ENCODE measurements around the gene WSB2.
A peak's percentile ranks its signal among the peaks of the same experiment; 100 is the strongest.
"Not testable (repeated sequence)": the region's sequence is repeated elsewhere in the genome, so short reads cannot be mapped to it uniquely, and the experiment has no call there.

The WSB2 gene

DNA sequence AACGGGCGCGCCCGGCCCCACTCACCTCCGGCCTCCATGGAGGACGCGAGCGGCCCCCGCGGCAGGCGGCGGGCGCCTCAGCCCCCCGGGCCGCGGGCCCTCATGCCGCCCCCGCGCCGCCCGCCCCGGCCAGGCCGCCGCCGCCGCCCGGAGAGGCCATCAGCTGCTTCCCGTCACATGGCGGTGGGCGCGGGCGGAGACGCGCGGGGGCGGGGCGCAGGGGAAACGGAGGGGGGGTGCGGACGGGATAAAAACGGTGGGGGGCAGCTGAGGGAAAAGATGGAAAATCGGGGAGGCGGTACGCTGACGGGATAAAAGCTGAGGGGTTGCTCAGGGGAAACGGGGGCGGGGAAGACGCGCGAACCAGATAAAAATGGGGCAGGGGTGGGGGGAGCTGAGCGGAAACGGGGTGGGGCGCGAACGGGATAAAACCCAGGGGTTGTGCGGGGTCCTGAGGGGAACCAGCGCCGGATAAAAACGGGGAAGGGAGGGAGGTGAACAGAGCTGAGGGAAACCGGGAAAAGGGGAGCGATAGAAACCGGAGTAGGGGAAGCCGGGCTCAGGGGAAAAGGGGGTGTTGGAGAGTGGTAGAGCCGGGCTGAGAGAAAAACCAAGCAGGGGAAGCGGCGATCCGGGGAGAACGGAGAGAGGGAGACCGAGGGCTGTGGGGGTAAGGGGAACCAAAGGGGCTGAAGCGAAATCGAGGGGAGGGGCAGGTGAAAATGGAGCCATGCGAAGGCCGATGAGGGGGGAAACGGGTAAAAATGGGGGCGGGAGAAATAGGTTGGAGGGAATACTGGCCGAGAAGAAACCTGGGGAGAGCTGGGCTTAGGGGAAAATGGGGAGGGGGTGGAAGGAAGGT, at the start of gene WSB2:
TSS of gene WSB2 (minus strand) at position 169 of the 862 bp plus-strand sequence. CDS start at position 38, 131 bp downstream.
- peak; percentile 46 for DNase-seq

DNA sequence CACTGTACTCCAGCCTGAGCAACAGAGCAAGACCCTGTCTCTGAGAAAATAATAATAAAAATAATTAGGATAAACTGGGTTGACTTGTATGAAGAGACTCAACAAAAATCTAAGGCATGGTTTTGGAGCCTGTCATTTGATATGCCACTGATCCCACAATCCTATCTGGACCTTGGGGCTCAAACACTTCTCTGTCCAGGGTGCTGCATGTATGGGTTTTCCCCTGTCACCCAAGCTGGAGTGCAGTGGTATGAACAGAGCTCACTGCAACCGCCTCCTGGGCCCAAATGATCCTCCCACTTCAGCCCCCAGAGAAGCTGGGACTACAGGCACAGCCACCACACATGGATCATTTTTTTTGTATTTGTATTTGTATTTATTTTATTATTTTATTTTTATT, 48.1 kb upstream of the WSB2 start:
- DNase-seq = no peak

DNA sequence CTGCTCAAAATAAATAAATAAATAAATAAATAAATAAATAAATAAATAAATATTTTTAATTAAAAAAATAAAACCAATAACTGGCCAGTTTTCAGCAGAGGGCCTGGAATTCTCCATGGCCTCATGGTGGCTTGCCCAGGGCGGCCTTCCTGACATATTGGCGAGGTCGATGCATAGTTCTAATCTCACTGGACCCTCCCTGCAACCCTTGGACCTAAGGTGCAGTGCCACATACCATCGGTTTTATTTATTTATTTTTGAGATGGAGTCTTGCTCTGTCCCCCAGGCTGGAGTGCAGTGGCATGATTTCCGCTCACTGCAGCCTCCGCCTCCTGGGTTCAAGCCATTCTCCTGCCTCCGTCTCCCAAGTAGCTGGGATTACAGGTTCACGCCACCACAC, 46.7 kb upstream of the WSB2 start:
- no peak for DNase-seq

DNA sequence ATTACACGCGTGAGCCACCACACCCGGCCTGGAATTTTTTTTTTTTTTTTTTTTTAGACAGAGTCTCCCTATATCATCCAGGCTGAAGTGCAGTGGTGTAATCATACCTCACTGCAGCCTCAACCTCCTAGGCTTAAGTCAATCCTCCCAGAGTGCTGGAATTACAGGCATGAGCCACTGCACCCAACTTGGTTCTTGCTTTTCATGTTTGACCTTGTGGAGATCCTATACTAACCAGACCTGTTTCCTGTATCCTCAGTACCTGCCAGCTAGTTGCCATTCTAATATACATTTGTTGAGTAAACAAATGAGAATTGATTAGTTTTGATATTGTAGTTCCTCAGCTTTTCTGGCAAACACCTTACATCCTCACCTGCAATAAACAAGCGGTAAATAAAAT, 46.0 kb upstream of the WSB2 start:
- no peak for DNase-seq

DNA sequence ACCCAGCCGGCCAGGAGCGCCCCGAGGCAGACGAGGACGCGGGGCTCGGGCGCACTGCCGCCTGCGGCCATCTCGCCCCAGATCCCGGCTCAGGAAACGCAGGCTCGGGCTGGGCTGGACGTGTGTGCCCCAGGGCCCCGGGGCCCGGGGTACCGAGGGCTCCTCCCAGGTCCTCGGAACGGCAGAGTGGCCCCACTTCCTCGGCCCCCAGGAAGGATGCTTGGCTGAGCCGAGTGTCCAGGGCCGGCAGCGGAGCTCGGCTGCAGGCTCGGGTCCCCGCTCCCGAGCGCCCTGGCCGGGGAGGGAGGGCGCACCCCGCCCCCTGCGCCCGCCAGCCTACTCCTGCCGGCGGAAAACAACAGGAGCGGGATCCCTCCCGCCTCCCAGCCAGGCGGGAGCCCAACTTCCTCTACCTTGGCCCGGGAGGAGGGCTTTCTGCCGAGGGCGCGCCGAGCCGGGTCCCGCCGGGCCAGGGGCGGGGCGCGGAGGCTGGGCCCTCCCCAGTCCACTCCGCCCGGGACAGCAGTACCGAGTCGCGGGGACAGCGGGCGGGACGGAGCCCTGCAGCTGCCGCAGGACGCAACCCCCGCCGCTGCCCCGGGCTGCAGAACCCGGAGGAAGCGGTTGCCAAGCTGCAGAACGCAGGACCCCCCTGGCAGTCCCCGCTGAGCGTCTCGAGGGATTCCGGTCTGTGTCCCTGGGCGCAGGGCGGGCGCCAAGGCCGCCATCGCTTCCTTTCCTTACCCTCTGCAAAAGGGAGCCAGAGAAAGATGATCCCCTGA, 42.8 kb upstream of the WSB2 start, which contains the start of gene VSIG10:
TSS of gene VSIG10 (minus strand) at position 411 of the 782 bp plus-strand sequence. CDS start at position 71, 340 bp downstream.
- DNase-seq = no peak

DNA sequence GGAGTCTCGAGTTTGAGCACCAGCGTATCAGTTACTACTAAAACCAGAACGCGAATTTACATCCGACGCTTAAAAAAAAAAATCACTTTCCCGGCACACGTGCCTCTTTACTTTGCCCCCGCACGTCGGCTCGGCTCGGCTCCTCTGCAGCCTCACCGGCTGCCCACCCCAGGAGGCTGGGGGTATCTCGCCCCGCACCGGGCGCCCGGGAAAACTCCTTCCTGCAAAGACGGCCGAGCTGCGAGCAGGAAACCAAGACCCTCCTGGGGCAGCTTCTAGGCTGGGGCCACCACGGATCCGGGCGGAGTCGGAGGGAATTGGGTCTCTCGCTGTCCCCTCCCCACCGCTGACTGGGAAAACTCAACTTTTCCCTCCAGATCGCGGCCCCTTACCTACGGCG, 42.2 kb upstream of the WSB2 start:
- DNase-seq = no peak

DNA sequence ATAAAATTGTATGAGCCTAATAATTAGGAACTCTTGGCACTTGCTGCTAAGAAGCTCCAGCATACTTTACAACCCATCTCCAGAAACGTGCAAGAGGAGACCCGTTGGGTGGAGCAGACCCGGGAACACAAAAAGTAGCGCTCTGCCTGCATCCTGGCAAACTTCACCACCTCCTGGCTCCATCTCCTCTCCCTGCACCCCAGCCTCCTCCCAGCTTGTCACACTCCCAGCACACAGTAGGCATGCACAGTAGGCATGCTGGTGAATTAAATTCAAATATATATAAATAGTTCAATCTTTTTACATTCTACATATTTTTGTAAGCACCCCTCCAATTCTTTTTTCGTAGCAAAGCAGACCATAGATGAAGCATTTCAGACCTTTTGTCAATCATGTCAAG, 41.6 kb upstream of the WSB2 start:
- DNase-seq = no peak

DNA sequence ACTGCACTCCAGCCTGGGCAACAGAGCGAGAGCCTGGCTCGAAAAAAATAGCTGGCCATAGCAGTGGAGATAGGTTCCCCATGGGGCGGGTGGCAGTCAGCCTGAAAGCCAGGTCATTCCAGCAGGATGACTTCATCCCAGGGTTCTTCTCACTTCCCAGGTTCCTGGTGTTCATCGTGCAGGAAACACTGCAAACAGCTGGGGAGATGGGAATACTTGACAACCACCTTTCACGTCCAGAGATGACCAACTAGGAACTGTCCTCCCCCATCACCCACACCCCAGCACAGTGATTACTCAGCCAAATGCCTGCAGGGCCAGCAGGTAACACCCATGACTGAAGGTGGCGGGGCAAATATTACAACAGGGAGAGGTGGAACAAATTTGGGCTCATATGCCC, 41.1 kb upstream of the WSB2 start:
- DNase-seq = no peak

DNA sequence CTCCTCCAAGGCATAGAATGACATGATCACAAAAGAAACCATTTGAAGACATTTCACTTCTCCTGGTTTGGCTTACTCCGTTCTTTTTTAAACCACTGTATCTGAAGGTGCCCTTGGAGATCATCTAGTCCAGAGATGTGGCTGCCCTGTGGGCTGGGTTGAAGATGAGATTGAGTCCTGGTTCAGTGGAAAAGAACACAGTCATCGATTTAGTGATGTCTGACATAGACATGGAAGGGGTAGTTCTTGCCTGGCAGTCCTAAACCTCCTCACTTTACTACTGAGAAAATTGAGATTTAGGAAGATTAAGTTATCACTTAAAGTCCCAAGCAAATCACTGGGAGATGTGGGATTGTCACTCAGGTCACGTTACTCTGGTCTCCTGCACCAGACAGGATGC, 40.1 kb upstream of the WSB2 start:
- DNase-seq = no peak

DNA sequence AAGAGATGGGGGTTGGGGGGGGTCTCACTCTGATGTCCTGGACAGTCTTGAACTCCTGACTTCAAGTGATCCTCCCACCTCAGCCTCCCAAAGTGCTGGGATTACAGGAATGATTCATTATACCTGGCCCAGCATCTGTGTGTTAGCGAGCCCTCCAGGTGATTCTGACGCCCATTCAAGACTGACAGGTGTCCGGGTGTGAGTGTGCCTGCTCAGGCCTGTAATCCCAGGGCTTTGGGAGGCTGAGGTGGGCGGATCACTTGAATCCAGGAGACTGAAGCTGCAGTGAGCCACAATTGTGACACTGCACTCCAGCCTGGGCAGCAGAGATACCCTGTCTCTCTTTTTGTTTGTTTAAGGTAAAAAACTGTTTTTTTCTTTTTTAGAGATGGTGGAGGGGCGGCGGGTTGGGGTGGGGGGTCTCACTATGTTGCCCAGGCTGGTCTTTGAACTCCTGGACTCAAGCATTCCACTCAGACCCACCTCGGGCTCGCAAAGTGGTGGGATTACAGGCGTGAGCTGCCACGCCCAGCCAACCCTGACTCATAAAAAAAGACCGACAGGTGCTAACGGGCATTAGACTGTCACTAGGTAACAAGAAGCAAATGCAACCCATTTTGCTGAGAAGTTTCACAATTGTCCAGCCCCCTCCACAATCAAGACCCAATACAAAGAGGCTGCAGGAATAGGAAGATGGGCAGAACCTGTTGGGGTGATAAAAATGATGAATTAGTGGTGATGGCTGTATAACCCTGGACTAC, 38.1 kb upstream of the WSB2 start:
- no peak for DNase-seq

DNA sequence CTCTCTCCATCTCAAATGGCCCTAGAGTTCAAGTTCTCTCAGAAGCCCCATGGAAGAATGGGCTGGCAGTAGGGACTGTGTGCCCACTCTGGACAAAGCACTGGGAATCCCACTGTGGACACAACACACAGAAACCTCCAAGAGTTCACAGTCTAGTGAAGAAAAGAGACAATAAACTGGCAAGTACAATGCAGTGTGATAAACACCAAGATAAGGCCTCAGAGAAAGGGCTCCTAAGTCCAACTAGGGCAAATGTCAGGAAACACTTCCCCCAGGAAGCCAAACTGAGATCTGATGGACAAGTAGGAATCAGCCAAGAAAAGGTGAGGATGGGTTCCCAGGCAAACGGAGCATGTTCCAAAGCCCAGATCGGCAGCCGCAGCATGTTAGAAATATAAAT, 37.4 kb upstream of the WSB2 start:
- no peak for DNase-seq

DNA sequence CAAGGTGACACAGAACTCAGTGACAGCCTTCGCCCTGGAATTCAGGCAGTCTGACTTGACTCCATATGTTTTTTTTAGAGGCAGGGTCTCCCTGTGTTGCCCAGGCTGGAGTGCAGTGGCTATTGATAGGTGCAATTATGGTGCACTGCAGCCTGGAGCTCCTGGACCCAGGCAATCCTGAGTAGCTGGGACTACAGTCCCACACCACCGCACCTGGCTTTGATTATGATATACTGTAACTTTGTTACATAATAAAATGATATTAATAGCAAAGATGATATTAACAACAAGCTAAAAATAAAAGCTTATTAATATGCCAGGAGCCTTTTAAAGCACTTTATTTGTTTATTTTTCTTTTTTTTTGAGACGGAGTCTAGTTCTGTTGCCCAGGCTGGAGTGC, 33.1 kb upstream of the WSB2 start:
- DNase-seq = no peak

DNA sequence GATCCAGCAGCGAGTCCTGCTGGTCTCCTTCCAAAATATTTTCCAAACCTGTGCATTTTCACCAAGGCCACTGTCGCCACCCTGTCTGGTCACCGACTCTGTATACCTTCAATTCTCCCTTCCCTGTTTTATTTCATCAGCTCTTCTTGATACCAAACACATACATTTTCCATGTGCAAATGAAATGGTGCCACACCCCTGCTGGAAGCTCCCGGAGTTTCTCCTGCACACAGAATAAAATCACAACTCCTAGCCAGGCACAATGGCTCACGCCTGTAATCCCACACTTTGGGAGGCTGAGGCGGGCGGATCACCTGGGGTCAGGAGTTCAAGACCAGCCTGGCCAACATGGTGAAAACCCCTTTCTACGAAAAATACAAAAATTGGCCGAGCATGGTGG, 28.8 kb upstream of the WSB2 start:
- DNase-seq = no peak

DNA sequence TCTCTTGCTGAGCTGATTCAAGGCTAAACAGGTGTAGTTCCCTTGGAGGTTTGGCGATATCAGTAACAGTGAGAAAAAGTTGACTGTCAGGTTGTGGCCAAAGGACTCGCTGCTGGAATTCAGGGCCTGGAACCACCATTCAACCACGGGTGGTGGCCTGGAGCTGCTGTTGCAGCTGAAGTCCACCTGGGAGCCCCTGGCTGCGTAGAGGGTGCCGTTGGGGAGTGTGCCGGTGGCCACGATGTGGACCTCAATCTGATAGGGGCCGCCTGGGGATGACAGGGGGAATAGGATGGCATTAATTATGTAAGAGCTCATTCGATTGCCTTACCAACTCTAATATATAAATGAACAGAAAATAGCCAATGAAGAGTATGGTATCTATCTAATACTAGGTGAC, 21.2 kb upstream of the WSB2 start:
- no peak for DNase-seq

DNA sequence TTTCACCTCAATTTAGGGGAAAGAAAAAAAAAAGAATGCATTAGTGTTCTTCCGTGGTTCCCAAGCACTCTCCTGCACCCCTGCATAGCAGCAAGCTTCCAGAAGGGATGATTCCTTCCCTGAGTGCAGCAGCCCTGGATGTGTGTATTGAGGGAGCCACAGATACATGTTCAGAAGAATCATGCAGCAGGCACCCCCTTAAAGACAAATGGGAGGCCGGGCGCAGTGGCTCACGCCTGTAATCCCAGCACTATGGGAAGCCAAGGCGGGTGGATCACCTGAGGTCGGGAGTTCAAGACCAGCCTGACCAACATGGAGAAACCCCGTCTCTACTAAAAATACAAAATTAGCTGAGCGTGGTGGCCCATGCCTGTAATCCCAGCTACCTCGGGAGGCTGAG, 20.5 kb upstream of the WSB2 start:
- not testable (repeated sequence) for DNase-seq

DNA sequence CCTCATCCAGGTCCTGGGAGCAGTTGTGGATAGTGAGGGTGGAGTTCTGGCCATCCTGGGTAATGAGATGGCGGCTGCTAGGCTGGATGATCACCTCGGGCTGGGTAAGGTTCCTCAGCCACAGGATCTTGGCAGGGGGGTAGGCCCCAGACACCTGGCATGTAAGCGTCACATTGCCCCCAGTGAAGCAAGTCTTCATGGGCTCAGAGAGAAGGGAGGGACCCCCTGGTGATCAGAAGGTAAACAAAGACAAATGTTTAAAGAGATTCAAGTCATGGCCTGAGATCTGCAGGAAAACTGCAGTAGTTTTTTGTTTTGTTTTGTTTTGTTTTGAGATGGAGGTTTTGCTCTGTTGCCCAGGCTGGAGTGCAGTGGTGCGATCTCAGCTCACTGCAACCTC, 12.8 kb upstream of the WSB2 start:
- DNase-seq = no peak

DNA sequence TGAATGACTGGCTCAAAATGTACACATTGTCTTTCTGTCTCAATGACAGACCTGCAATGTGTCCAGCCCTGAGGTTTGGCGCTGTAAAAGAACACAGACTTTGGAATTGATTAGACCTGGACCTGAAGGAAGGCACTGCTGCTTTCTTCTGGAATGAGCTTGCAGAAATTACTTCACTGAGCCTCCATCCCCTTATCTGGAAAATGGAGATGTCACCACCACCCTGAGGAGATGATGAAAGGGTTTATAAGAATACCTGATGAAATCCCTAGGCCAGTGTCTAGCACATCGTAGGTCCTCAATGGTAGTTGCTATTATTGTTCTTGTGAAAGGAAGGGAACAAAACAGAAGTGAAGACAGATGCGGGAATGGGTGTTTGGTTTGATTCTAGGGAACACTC, 9.7 kb upstream of the WSB2 start:
- DNase-seq = no peak

DNA sequence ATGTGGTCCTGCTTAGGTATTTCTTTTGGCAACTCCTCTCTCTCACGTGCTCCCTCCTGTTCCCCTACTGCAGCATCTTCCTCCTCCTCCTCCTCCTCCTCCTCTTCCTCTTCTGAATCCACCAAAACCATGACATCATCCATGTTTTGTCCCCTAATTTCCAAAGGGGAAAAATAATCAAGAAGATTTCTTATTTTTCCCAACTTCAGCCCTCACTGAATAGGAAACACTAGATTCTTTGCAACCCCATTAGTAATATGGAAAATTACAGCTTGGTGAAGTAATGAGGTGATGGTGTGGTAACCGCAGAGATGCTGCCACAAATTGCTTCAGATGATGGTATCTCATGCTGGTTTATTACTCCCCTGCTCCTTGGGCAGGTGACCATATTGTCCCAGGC, 7.5 kb upstream of the WSB2 start:
- no peak for DNase-seq

DNA sequence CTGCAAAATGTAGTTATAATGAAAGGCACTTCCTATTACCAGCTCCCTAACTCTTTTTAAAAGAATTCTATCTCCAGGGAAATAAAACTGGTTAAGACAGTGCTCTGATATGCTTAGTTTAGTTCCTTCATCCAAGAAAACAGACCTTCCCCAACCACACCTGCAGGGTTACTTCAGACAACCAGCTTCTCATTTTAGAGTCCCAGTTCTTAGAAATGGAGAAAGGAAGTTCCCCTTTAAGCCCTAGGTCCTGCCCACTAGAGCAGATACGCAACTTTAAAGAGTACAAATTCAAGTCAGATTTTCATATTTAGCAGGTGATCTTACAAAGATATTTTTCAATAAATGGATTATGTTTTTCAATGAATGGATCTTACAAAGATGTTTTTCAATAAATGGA, 4.4 kb upstream of the WSB2 start:
- no peak for DNase-seq

DNA sequence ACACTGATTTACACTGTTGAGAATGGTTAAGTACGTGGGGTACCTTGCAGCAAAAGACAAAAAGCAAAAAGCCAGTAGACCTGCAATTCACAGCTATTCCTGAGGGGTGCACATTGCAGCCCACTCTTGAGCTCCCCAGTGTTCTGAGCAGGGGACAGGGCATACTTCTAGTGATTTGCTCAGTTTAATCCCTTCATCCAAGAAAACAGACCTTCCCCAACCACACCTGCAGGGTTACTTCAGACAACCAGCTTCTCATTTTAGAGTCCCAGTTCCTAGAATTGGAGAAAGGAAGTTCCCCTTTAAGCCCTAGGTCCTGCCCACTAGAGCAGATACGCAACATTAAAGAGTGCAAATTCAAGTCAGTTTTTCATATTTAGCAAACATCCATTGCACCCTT, 3.6 kb upstream of the WSB2 start:
- DNase-seq = no peak

DNA sequence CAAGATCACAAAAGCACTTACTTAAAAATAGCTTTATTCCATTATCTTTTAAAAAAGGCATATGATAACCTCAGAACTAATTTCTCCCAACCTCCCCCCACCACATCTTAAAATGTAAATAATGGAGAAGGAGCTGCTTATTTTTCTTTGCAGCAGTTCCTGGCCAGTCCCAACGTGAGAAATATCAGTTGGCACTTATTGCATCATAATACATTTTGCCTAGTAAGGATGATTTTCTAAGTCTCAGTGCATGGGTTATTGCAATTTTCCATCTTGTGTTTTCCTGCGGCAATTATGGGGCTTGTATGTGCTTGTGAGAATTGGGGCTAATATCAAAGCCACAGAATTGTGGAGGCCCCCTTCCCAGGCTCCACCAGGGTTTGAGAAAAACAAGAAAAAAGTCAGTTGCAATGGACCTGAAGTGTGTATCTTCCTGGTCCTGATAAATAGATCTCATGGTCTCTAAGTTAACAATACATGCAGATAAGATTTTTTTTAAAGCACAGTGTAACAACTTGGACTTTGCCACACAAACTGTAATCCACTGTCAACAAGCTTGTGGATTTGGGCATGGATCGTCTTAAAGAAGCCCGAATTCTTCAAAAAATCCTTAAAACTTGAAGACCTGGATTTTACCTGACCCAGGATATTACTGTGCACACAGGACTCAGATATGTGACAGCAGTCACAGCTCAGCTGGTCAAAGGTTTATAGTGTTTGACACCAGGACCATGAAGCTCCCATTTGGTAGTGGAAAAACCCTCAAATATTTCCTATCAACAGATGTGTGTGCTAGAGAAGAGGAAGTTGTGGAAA, 2.8 kb upstream of the WSB2 start:
- no peak for DNase-seq
